ENCODE data around the gene CAMK2A.

DNA sequence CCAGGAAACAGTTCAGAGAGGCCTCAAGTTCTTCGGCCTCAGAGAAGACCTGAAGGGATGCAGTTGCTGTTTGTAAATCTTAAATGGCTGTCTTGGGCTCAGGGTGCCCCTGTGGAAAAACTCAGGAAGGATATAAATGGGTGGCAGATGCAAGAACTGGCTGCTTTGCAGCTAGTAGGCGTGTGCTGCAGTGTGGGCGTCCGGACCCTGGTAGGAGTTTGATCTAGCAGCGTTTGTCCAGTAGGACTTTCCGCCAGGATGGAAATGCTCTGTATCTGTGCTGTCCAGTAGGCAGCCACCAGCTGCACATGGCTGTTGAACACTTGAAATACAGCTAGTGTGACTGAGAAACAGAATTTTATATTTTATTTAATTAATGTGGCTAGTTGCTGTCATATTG lies 115.3 kb downstream of the CAMK2A start:
- TF ChIP-seq, protein P1, sequence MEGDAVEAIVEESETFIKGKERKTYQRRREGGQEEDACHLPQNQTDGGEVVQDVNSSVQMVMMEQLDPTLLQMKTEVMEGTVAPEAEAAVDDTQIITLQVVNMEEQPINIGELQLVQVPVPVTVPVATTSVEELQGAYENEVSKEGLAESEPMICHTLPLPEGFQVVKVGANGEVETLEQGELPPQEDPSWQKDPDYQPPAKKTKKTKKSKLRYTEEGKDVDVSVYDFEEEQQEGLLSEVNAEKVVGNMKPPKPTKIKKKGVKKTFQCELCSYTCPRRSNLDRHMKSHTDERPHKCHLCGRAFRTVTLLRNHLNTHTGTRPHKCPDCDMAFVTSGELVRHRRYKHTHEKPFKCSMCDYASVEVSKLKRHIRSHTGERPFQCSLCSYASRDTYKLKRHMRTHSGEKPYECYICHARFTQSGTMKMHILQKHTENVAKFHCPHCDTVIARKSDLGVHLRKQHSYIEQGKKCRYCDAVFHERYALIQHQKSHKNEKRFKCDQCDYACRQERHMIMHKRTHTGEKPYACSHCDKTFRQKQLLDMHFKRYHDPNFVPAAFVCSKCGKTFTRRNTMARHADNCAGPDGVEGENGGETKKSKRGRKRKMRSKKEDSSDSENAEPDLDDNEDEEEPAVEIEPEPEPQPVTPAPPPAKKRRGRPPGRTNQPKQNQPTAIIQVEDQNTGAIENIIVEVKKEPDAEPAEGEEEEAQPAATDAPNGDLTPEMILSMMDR (IDR thresholded peaks at IDR 0.05; ENCODE audit: low read depth, low read length, missing input control) = no peak
- no peak for TF ChIP-seq RAD21 (IDR thresholded peaks at IDR 0.05)
- TF ChIP-seq TAF1 (conservative IDR thresholded peaks at IDR 0.05) = no peak
- TF ChIP-seq FOXA2 (IDR thresholded peaks at IDR 0.05) = no peak
- TF ChIP-seq GABPA (IDR thresholded peaks at IDR 0.05 in 1 of 2, conservative IDR thresholded peaks at IDR 0.05 in 1 of 2) = no peak
